HG03135 (cell line): Measurements from ENCODE around the gene PNPLA3.

ENCODE experiments used
- ATAC-seq: cut with Tn5 transposase; IDR thresholded peaks from one replicate; pipeline ENCODE4 v1.9.1; 2021; ENCODE audit warnings: mild to moderate bottlenecking, moderate library complexity; ENCODE audit not compliant: unreplicated experiment

The PNPLA3 gene

DNA sequence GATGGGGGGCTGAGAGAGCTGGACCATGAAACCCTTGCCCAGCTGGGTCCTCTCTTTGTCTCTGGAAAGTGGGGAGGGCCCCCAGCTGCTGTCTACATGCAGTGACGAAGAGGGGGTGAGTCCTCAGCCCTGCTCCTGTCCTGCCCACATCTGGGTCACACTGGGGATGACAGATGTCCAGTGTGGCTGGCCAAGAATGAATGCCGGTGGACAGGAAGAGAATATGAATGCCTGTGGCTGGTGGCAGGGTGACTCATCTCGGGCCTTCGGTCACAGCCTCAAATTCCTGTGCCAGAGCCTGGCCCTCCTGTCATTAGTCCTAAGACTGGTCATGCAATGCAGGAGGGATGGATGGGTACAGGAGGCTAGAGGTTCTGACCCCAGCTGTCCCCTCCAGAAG, 2.2 kb upstream of the PNPLA3 start:
- ATAC-seq = no peak

DNA sequence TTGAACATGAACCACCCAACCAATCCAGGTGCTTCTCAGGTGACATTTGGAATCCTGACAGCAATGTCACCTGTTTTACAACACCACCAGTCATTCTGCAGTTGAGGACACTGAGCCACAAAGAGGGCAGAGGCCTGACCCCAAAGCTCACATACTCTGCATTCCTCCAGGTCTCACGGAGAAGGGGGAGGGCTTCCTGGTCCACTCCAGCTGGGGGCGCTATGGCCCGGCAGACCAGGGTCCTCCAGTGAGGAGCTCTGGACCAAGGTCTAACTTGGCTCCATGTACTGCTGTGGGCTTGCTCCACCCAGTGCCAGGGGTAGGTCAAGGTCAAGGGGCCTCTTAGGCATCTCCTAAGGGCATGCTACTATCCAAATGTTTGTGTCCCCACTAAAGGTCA, 1.5 kb upstream of the PNPLA3 start:
- no peak for ATAC-seq

DNA sequence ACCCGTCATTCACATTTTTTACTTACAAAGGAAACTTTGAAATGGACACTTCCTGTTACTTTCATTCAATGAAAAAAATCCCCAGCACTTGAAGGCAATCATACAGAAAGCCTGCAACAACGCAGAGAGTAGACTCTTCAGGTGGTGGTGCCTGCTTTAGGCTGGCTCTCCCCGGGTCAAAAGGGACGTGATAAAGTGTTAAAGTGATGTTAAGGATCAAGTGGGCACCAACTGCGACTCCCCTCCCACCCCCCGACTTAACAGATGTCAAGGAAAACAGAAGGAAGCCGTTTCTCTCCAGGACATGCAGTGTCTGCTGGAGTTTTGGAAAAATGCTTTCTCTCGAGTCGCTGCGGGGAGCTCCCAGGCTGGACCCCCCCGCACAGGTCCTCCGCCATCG, 414 bp upstream of the PNPLA3 start:
- no peak for ATAC-seq

DNA sequence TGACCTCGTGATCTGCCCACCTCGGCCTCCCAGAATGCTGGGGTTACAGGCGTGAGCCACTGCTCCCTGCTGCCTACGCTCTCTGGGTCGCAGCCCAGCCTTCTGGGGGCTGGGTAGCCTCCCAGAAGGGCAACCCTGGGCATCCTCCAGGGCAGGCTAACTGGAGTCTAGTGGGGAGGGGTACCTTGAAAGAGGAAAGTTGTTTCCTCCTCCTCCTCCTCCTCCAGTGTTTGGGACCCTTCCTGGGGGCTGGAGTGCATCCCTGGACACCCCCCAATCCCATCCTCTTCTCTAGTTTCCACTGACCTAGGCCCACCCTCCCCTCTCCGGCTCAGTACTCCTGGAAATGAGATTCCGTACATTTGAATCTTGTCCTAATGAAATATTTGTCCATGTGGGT, 1.3 kb downstream of the PNPLA3 start:
- no peak for ATAC-seq

DNA sequence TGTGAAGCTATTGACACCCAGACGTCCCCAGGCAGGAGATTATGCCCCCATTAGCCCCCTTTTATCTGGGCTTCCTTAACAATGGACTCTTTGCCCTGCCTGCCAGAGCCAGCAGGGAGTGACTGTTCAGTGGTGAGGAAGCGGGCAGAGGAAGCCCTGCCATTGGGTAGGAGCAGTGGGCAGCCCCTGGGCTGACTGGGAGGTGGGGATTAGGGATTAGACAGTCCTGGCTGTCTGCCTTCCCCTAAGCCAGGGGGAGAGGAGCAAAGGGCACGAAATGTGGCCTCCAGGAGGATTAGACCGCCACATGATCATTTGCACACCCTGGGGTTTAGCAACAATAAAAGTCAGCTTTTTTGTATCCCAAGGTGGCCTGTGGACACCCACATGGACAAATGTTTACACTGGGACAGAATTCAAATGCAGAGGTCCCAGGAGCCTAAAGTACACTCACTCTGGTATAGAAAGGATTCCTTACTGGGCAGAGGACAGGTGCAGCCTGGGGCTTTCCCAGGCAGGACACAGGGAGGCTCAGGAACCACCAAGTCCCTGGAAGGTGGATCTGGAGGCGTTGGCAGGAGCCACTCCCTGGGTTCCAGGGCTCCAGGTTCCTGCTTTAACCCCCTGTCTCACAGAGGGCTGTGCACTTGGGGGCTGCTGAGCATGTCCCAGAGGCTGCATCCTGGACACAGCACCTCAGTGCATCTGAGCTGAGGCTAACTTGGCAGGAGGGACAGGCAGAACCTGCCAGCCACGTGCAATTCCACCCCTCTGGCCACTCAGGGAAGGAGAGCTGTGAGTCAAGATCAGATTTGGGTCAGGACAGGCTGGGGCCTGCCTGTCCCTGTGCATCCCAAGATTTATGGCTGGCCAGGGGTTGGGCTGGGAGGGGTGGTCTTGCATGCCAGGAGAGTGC, 2.1 kb downstream of the PNPLA3 start:
- ATAC-seq = no peak

DNA sequence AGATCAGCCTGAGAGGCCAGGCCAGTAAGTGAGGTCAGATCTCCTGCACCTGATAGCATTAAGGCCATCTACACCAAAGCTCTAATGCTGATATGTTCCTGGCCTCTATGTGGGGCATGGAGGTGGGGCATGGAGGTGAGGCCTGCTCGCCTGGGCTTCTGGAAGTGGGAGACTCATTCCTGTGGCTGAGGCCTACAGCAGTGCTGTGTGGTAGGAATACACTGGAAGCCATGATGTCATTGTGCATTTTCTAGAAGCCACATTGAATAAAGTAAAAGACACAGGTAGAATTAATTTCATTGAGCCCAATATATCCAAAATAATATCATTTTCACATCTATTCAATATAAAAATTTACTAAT, 2.7 kb downstream of the PNPLA3 start:
- no peak for ATAC-seq

DNA sequence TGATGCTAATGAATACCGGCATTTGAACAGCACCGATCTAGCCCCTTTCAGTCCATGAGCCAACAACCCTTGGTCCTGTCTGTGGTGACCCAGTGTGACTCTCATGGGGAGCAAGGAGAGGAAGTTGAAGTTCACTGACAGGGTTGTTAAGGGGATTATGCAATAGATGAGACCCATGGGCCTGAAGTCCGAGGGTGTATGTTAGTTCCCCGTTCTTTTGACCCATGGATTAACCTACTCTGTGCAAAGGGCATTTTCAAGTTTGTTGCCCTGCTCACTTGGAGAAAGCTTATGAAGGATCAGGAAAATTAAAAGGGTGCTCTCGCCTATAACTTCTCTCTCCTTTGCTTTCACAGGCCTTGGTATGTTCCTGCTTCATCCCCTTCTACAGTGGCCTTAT, 4.9 kb downstream of the PNPLA3 start:
- ATAC-seq = no peak

DNA sequence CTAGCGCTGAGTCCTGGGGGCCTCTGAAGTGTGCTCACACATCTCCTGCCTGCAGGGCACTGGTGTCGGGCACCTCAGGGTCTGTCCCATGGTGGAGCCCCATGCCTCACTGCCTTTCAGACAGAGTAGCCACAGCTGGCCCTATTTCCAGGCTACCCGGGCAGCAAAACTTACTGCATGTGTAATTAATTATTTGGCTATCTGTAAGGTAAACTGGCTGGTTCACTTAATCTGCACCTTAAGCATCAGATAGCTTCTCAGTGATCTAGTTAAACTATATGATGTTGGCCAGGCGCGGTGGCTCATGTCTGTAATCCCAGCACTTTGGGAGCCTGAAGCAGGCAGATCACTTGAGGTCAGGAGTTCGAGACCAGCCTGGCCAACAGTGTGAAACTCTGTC, 5.3 kb downstream of the PNPLA3 start:
- no peak for ATAC-seq

DNA sequence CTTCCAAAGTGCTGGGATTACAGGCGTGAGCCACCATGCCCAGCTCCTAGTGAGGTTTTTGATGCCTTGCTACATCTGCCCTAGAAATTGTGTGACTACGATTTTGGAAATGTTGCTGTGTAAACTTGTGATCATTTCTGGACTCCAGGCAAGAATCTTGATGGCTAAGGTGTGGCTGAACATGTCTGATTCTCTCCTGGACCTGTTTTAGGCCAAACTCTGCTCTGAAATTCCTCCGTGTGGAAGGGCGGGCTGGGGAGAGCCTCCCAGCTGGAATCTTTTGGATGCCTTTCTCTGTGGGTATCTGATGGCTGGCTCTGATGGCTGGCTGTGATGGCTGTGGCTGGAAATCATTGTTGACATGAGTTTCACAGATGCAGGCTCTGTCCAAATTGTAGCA, 8.2 kb downstream of the PNPLA3 start:
- ATAC-seq = no peak

DNA sequence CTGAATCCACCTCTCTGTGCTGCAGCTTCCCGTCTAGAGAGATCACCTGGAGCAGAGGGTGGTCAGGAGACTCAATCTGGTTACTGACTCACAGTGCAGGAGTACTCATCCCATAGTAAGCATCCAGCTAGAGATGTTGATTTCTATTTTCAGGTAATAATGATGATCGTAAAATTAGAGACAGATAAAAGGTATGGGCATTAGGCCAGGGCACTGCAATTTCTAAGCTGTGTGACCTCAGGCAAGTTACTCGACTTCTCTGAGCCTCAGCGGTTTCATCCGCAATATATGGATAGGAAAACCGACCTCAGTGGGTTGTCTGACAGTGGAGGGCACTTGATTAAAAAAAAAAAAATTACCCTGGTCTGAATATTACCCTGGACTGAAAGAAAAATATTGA, 17.8 kb downstream of the PNPLA3 start:
- ATAC-seq = no peak

DNA sequence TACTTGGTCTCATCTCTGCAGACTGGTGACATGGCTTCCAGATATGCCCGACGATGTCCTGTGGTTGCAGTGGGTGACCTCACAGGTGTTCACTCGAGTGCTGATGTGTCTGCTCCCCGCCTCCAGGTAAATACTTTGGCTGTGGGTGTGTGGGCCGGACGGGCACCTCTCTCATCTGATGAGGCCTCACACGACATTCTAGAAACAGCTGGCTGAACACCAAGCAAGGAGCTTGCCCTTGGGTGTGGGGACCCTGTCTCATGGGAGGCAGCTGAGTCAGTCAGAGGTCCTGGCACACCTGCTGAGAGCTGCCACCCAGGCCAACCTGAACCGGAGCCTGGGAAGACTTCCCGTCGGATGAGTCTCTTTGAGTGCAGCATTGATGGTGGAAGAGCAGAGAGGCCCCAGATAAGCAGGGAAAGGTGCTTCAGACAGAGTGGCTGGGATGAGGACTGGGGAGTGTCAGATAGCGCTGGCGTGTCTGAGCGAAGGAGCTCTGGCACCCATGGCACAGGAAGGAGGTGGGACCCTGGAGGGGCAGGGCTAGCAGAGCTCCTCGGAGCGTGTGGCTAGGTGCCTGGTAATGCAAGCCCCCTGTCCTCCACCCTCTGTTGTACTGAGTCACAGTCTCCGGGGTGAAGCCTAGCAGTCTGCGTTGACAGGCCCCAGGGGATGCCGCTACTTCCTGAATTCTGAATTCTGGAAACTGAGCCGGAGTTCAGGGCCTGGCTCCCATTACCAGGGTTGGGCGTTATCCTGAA, 21.2 kb downstream of the PNPLA3 start:
- no peak for ATAC-seq

DNA sequence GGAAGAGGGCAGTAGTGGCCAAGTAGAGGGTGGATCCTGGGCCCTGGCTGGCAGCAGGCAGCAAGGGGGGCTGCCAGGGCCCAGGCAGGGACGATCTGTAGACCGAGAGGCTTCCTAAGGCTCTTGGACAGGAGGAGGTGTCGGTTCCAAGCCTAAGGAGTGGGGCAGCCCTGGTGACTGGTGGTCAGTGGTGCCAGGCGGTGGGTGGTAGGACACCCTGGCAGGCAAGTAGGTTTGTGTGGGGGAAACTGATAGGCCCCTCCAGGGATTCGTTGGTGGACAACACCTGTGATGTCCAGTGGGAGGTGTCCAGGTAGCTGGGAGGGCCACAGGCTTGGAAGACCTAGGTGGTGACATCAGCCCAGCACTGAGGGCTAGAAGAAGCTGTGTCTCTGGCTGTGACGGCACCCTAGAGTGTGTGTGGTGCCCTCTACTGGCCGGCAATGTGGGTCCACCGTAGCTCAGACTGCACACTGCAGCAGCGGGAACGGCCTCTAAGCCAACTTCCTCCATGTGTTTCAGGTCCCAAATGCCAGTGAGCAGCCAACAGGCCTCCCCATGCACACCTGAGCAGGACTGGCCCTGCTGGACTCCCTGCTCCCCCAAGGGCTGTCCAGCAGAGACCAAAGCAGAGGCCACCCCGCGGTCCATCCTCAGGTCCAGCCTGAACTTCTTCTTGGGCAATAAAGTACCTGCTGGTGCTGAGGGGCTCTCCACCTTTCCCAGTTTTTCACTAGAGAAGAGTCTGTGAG, 22.2 kb downstream of the PNPLA3 start:
- ATAC-seq = no peak

DNA sequence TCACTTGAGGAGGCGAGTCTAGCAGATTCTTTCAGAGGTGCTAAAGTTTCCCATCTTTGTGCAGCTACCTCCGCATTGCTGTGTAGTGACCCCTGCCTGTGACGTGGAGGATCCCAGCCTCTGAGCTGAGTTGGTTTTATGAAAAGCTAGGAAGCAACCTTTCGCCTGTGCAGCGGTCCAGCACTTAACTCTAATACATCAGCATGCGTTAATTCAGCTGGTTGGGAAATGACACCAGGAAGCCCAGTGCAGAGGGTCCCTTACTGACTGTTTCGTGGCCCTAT, 22.7 kb downstream of the PNPLA3 start:
- ATAC-seq = no peak

DNA sequence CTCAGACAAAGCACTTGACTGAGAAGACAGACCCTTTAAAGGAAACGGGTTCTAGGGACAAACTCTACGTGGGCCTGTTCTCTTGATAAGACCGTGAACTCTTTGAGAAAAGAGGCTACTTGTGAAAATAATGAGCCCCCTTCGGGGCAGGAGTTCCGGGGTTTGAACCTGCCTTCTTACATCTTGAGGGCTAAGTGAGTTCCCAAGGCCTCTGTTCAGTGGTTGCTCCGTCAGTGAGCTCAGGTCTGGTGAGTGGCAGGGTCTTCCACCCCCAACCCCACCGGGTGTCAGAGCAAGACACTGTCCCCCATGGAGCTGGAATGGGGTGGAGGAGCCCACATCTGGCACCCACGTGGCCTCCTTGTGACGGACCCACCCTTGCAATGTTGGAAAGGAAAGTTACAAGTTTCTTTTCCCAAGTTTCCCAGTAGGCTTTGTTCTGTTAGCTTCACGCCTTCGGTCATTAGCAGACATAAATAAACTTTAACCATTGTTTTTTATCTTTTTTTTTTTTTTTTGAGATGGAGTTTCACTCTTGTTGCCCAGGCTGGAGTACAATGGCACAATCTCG, 25.3 kb downstream of the PNPLA3 start:
- ATAC-seq = no peak

DNA sequence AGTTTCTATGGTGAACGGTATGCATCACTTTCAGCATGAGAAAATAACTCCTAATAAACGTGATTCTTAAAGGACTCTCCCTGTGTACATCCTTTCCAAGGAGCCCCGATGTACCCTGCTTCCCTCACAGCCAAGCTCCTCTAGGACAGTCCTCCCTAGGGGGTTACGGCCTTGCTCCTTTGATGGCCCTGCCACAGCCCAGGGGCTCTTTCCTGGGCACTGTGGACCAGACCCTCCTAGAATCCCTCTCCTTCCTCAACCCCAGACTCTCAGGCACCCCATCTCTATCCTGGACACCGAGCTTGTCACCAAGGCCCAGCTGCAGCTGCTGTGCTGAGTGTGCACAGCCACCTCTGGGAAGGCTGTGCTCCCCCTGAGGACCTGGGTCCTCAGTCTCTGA, 27.8 kb downstream of the PNPLA3 start:
- no peak for ATAC-seq

DNA sequence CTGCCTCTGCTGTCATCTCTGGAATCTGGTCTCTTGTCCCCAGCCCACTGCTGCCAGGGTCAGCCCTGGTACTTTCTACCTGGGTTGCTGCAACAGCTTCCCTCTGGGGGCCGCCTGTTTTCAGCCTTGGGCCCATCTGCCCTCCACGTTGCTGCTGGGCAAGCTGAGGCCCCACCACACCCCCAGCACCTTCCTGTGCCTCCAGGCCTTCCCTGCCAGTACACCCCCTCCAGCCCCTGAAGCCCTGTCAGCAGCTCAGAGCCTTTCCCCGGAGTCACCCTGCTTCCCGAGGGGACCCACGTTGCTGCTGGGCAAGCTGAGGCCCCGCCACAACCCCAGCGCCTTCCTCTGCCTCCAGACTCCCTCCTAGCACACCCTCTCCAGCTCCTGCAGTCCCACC, 28.4 kb downstream of the PNPLA3 start:
- no peak for ATAC-seq

DNA sequence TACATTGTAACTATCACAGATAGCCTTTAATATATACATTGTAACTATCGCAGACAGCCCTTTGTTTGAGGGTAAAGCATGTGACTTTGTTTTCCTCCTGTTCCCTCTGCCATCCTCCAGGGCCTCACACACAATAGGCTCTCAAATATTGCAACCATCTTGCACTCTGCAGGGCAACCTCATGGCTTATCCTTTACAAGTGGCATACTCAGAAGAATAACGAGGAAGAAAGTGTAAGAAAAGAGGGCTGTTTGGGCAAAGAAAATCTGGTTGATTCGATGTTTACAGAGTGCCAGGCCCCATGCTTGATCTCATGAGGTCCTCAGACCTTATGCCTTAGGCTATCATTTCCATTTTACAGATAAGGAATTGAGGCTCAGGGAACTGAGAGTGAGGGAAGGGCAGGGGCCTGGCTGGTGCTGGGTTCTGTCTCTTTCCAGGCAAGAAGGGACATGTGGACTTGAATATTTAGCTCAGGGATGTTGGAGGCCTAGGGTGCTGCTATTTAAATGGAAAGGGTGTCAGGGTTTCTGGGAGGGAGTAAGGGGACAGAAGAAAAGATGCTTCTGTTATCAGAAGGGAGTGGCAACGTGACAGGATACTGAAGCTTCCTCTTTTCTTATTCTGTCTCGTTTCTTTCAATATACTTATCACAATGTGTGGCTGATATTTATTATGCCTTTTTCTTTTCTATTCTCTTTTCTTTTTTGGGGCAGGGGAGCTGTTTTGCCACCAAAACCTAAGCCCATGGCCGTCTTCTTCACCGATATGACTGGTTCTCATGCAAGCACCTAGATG, 30.6 kb downstream of the PNPLA3 start:
- ATAC-seq = no peak

DNA sequence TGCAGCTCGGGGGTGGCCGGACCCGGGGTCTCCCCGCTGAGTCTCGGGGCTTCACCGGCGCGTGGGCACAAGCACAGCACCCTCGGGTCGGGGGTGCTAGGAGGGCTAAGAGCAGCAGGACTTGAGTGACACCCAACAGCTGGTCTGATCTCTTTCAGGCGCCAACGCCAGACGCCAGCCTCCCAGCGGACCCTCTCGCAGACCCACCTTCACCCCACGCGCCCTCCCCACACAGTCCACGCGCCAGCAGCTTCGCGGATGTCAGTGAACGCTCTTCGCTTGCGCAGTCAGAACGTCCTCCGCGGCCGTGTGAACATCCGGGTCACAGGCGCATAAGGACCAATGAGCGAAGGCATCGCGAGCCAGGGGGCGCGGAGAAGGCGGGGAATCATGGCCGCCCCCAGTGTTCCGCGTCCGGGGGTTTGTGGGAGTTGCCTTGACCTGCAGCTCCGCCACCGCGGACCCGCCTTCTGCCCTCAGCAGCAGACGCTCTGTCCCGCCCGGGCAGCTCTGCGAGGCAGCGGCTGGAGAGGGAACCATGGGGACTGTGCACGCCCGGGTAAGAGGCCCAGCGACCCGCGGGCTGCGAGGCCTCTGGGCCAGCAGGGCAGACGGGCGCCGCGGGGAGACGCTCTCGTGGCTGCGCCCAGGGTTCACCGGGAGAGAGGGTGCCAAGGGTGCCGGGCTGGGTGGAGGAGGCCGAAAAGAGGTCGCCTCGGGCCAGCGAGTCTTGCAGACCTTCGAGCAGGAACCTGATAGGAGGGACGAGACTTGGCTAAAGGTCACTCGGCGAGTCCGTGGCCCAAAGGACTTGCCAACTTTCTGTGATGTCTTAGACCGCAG, 31.7 kb downstream of the PNPLA3 start, which contains the start of gene SAMM50:
SAMM50 (plus strand) TSS at position 403 of the 843 bp plus-strand sequence; CDS start at position 539, 136 bp downstream.
- ATAC-seq = peak; percentile 86

DNA sequence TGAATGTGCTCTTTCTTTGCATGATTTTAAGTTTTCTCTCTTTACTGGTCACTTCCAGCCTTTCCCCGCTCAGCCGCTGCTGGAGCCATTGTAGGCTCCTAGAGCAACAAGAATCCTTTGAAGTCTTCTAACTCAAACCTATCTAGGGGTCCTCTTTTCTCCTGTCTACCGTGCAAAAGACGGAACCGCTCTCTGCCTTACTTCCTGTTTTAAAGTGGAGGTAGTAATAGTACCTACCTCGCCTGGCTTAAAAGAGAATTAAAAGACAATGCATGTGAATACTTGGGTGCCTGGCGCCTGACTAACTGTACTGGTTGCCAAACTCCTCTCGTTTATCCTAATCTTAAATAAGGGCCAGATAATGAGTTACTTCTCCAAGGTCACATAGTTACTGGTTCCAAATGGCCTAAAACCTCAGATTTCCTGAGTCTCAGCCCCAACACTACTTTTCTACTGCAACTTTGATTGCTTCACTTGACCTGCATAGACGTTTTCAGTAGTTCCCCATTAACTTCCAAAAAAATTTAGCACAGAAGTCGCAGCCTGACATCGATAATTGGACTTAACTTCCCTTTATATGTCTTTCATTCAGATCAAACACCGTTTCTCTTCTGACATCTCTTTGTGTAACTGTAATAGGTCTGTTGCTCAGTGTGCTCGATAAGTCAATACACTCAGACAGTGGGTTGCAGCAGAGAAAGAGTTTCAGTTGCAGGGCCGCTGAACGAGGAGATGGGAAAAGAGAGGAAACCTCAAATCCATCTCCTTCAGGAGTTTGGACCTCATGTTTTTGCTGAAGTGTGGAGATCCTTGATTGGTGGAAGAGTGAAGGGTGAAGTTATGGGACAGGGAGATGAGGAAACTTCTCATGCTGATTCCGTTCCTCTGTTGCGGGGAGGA, 32.5 kb downstream of the PNPLA3 start:
- ATAC-seq = peak; percentile 21
